ENCODE results near the gene PDS5A. TPM values are rescaled to one million over a fixed set of nuclear protein-coding genes. Genes with fewer than 3 reads are reported as not detected.
"Not testable (repeated sequence)": the region's sequence is repeated elsewhere in the genome, so short reads cannot be mapped to it uniquely, and the experiment has no call there.

PDS5A gene
- total and polyA plus RNA-seq, 2 of the 13 experiments (the other 11 are each of a cell fraction or from before 2014, with no cell fraction given) = 31.8 to 57.0 TPM

GRCh38 chr4:39973052-39973451 is 4.7 kb downstream of the PDS5A start:
- BruUV-seq (replicated peaks); ATAC-seq; H3K27me3 ChIP-seq (ENCODE audit: control insufficient read depth in 1 of 2, insufficient read depth in 2 of 2, low read length in 2 of 2); POLR2A ChIA-PET; H2AFZ ChIP-seq (ENCODE audit: low read length); H3K4me2 ChIP-seq (ENCODE audit: low read depth, low read length); H3K4me3 ChIP-seq (replicated peaks in 1 of 3; ENCODE audit: insufficient read depth in 1 of 3, low read depth in 2 of 3, low read length in 3 of 3); CTCF ChIA-PET (ENCODE audit: low intra/inter-chr PET ratio, low total read pairs); H3K27ac ChIP-seq (ENCODE audit: extremely low read length, insufficient read depth, low read length); DNase-seq (ENCODE audit: low spot score); H3K9me3 ChIP-seq (ENCODE audit: low read length); H3K9ac ChIP-seq (ENCODE audit: insufficient read depth, low read depth, low read length): not testable (repeated sequence)
- H3K36me3 ChIP-seq (replicated peaks in 1 of 2; ENCODE audit: control insufficient read depth in 1 of 2, insufficient read depth in 2 of 2, low read length in 2 of 2) = peaks cover 1 to 13% of the 10 kb centered on the region in 2 experiments; a peak in 4 of 5 replicates
- peaks cover 77% of the 10 kb centered on the region for H3K79me2 ChIP-seq (ENCODE audit: insufficient read depth, low read length)
- peaks cover 21% of the 10 kb centered on the region for H4K20me1 ChIP-seq (ENCODE audit: insufficient read depth, low read length)
- in situ Hi-C loops (cut with HindIII; ENCODE audit: extremely low pct_ligation_motif_present, low pct_unique_long_range_greater_than_20kb) (loop anchor here (10.0 kb wide), 1 partner anchor 278 kb away; the partner anchor contains the start of gene UBE2K), intact Hi-C loops (cut with micrococcal nuclease; ENCODE audit: unreplicated experiment) (loop anchor here (10.0 kb wide), 2 partner anchors 48 to 158 kb away; no protein-coding TSS in a partner anchor)
- peak; percentile 23 for FAIRE-seq
- peaks cover 55% of the 10 kb centered on the region for H3K4me1 ChIP-seq (ENCODE audit: insufficient read depth, low read length)
- WGBS (ENCODE audit: low lambda C conversion rate) = 69% methylated on average over 6 of the region's 6 CpGs
- TF ChIP-seq HNF4A (CRISPR knock-in tag; IDR thresholded peaks at IDR 0.05) = peak; percentile 39

GRCh38 chr4:39970671-39971640 is 6.8 kb downstream of the PDS5A start:
- ATAC-seq = peak; percentile 80
- no TSS peak for BruUV-seq (replicated peaks)
- Histone ChIP-seq H3K27me3 (ENCODE audit: control insufficient read depth in 1 of 2, insufficient read depth in 2 of 2, low read length in 2 of 2) (no peaks in the 10 kb centered on the region), H3K4me2 (ENCODE audit: low read depth, low read length) (peak overlapping the region; percentile 44), H3K9ac (ENCODE audit: insufficient read depth, low read depth, low read length) (peak overlapping the region; percentile 17; the same call in 1 of the 2 replicates), H3K27ac (ENCODE audit: extremely low read length, insufficient read depth, low read length) (no peak overlapping the region), H3K9me3 (ENCODE audit: low read length) (no peaks in the 10 kb centered on the region), H3K79me2 (ENCODE audit: insufficient read depth, low read length) (peaks cover 86% of the 10 kb centered on the region), H2AFZ (ENCODE audit: low read length) (no peak overlapping the region), H3K36me3 (replicated peaks in 1 of 2; ENCODE audit: control insufficient read depth in 1 of 2, insufficient read depth in 2 of 2, low read length in 2 of 2) (peaks cover 1 to 17% of the 10 kb centered on the region in 2 experiments; a peak in 4 of 5 replicates), H4K20me1 (ENCODE audit: insufficient read depth, low read length) (peaks cover 20% of the 10 kb centered on the region), H3K4me1 (ENCODE audit: insufficient read depth, low read length) (peaks cover 51% of the 10 kb centered on the region), H3K4me3 (replicated peaks in 1 of 3; ENCODE audit: insufficient read depth in 1 of 3, low read depth in 2 of 3, low read length in 3 of 3) (no peak overlapping the region)
- 75% methylated on average over 18 of the region's 18 CpGs for WGBS (ENCODE audit: low lambda C conversion rate)
- no peak for TF ChIP-seq RAD51 (IDR thresholded peaks at IDR 0.05; ENCODE audit: borderline replicate concordance)
- ChIA-PET CTCF (ENCODE audit: low intra/inter-chr PET ratio, low total read pairs) (no interaction called here), POLR2A (interaction anchor here (1.0 kb wide), 1 partner anchor 332 kb away, joined by 4 read pairs; the partner anchor contains the start of gene SMIM14)
- peak; percentile 50 for FAIRE-seq
- in situ Hi-C loops (cut with HindIII; ENCODE audit: extremely low pct_ligation_motif_present, low pct_unique_long_range_greater_than_20kb) = loop anchor here (10.0 kb wide), 1 partner anchor 276 kb away; the partner anchor contains the start of gene UBE2K
- intact Hi-C loops (cut with micrococcal nuclease; ENCODE audit: unreplicated experiment) = loop anchor here (10.0 kb wide), 2 partner anchors 46 to 156 kb away; no protein-coding TSS in a partner anchor
- DNase-seq (ENCODE audit: low spot score) = peak; percentile 48

Measured in HepG2 (cell line).